8988T (cell line): Measurements from ENCODE around the gene ITGAX.
"Not testable (repeated sequence)": the region's sequence is repeated elsewhere in the genome, so short reads cannot be mapped to it uniquely, and the experiment has no call there.

Experiments used
- DNase-seq: peaks from one replicate; pipeline ENCODE4 v3.0.0; 2011

ITGAX gene

GRCh38 chr16:31412750-31413149 is 57.8 kb downstream of the ITGAX start:
- no peak for DNase-seq

GRCh38 chr16:31413381-31413780 is 58.4 kb downstream of the ITGAX start:
- no peak for DNase-seq

GRCh38 chr16:31413943-31414342 is 59.0 kb downstream of the ITGAX start:
- DNase-seq: no peak

- no peak for DNase-seq
These were observed 59.7 kb downstream of the ITGAX start for GRCh38 chr16:31414706-31415105.

GRCh38 chr16:31416371-31416770 is 61.4 kb downstream of the ITGAX start:
- DNase-seq: no peak

DNA sequence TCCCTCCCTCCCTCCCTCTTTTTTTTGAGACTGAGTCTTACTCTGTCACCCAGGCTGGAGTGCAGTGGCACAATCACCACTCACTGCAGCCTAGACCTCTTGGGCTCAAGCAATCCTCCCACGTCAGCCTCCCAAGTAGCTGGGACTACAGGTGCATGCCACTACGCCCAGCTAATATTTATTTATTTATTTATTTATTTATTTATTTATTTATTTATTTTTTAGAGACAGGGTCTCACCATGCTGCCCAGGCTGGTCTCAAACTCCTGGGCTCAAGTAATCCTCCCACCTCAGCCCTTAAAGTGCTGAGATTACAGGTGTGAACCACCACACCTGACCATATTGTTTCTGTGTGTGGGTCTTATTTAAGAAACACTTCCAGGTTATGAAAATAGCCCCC is 62.1 kb downstream of the ITGAX start:
- not testable (repeated sequence) for DNase-seq

GRCh38 chr16:31417916-31418315 is 62.9 kb downstream of the ITGAX start:
- DNase-seq: no peak

DNA sequence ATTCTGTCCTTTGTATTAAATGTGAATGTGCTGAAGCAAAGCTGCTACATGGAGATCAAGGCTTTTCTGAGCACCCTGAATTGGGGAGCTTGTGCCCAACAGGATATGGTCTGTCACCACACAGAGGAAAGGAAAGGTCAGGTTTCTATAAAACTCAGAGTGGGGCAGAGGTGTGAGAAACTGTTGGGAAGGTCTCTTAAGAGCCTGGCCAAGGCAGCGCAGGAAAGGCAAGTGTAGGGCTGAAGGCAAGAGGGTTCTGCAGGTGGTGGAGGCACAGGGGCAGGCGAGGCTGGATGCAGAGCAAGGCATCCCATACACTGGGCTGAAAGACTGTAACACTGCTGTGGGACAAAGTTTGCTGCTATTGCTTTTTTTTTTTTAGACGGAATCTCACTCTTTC is 65.1 kb downstream of the ITGAX start:
- no peak for DNase-seq

GRCh38 chr16:31421587-31421986 is 66.6 kb downstream of the ITGAX start:
- DNase-seq: no peak

GRCh38 chr16:31423241-31423640 is 68.3 kb downstream of the ITGAX start:
- DNase-seq: no peak

DNA sequence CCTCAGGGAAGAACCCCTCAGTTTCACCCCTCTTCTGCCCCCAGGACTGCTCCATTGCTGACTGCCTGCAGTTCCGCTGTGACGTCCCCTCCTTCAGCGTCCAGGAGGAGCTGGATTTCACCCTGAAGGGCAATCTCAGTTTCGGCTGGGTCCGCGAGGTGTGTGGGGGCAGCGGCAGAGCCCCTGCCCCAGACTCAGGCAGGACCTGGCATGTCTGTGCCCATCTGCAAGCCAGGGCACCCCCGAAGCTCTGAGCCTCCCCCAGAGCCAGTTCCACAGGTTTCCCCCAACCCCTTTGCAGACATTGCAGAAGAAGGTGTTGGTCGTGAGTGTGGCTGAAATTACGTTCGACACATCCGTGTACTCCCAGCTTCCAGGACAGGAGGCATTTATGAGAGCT is 68.8 kb downstream of the ITGAX start:
- DNase-seq: no peak

DNA sequence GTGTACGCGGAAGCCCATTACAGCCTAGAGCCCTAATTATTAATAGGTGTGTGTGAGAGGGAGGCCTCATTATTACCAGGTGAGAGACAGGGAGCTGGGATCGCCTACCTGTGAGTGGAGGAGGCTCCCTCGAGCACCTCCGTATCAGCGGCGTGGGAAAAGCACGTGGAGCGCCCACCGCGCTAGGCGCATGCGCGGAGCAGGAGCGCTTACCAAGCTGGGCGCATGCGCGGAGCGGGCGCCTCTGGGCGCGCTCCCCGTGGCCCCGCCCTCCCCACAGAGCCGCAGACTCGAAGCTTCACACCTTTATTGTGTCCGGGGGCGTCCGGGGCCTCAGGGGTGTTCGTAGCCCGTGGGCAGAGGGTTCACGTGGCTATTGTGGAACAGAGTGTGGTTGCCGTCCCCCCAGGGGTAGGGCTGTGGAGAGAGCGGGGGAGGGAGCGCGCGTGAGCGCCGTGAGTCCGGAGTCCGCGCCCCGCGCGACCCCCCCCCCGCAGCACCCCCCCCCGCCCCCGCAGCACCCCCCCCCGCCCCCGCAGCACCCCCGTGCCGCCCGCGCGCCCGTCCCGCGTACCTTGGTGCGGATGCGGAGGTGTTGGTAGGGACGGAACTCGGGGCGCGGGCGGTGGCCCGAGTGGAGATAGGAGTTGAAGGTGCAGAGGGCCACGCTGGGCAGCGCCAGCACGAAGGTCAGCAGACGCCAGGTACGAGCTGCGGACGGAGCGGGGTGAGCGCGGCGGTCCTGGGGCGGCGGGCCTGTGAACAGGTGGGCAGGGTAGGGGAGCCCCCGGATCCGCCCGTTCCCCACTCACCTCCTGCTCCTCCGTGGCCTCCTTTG is 72.7 kb downstream of the ITGAX start:
- no peak for DNase-seq

- DNase-seq: no peak
These were observed 73.3 kb downstream of the ITGAX start, which contains the start of gene COX6A2 for GRCh38 chr16:31428279-31428597. TSS of gene COX6A2 (minus strand) at chr16:31428360. CDS start at chr16:31428325, 35 bp downstream.

DNA sequence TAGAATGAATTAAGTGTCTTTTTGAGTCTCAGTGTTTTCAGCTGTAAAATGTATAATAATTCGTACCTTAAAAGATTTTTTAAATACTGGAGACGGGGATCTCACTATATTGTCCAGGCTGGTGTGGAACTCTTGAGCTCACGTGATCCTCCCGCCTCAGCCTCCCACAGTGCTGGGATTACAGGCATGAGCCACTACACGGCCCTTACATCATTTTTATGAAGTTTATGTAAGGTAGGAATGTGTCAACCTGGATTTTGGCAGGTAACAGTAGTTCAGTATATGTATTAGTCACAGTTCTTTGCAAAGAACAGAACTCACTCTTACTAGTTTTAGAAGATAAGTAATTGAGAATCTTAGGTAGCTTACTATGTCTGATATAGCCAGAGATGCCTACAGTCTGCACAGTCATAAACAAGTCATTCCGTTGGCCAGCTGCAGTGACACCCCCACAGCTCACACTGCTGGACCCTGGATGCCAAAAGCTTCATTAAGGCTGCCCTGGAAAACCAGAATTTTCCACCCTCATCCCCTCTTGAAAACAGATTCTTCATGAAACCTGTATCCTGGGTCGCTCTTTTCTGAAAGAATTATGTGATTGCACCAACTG is 73.8 kb downstream of the ITGAX start:
- DNase-seq: no peak

- DNase-seq: no peak
These were observed 74.3 kb downstream of the ITGAX start for GRCh38 chr16:31429314-31429713.

GRCh38 chr16:31429796-31430195 is 74.8 kb downstream of the ITGAX start:
- no peak for DNase-seq

DNA sequence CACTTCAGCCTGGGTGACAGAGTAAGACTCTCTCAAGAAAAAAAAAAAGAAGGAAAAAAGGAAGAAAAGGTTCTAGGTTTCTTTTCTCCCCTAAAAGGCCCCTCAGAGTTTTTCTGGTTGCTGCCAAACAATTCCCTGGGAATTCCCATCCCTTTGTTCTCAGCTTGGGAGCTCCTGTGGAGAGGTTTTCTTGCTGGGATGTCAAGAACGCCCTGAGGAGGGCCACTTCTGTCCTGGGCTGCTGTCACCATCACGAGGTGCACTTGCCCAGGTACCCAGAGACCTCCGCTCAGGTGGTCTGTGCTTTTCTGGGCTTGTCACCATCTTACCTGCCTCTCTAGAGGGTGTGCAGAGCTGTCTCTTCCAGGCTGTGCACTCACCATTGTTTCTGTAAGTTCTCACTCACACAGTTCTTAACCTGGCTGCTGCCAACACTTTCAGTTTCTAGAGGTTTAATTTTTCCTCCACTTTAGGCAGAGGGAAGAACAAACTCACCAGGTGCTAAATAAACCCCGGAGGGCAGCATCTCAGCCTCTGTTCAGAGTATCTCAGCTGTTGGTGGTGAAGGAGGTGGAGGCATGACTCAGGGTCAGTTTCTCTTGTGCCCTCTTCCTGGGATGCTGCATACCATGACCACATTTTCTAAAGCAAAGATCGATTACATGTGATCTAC is 75.5 kb downstream of the ITGAX start:
- DNase-seq: no peak
